ENCODE data around the gene RNF5. TPM values are rescaled to one million over a fixed set of nuclear protein-coding genes. Genes with fewer than 3 reads are reported as not detected.

Gene RNF5
- total RNA-seq, 4 donors from 2014 or later: 46.5 to 68.0 (median 52.8) TPM

GRCh38 chr6:32139590-32139989, 38.6 kb upstream of the RNF5 start:
- TF ChIP-seq, protein P1, sequence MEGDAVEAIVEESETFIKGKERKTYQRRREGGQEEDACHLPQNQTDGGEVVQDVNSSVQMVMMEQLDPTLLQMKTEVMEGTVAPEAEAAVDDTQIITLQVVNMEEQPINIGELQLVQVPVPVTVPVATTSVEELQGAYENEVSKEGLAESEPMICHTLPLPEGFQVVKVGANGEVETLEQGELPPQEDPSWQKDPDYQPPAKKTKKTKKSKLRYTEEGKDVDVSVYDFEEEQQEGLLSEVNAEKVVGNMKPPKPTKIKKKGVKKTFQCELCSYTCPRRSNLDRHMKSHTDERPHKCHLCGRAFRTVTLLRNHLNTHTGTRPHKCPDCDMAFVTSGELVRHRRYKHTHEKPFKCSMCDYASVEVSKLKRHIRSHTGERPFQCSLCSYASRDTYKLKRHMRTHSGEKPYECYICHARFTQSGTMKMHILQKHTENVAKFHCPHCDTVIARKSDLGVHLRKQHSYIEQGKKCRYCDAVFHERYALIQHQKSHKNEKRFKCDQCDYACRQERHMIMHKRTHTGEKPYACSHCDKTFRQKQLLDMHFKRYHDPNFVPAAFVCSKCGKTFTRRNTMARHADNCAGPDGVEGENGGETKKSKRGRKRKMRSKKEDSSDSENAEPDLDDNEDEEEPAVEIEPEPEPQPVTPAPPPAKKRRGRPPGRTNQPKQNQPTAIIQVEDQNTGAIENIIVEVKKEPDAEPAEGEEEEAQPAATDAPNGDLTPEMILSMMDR (IDR thresholded peaks at IDR 0.05; ENCODE audit: low read depth): no peak

DNA sequence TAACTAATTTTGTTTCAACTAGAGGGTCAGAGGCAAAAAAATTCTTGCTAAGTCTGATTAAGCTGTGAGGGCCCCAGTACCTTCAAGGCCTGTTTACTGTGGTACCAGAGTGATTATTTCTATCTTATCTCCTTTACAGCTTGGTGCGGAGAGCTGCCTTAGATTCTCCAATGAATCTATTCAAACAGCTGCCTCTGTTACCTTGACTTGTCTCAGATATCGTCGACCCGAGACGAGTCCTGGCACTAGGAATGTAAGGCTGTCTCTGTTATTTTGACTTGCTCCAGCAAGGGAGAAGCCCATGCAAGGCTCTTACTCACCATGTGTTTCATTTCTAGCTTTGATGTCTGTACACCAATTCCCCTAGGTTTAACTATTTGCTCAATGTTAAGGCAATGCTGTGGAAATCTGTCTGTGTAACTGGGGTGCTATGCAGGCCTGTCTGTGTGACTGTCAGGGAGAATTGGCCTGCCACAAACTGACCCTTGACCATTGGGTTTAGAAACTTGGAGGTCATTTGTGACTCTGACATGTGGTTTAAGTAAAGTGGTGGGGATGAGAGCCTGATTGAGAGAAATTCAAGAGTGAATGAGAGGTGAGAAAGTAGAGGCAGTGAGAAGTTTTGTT, 37.7 kb upstream of the RNF5 start:
- TF ChIP-seq, protein P1 (IDR thresholded peaks at IDR 0.05; ENCODE audit: low read depth): no peak

DNA sequence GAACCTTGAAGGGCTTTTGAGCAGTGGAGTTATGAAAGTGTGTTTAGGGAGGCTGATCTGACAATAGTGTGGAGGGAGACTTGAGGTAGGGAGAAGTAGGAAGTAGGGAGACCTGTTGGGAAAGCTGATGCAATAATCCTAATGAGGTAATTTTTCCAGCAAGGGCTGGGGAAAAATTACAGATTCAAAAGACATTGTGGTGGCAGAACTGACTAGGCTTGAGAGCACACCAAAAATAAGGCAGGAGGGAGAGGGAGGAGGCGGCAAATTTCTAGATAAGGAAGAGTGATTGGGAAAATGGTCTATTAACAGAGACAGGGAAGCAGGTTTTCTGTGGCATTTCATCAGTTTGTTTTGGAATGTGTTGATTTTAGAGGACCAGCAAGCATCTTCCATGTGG, 31.9 kb upstream of the RNF5 start:
- TF ChIP-seq, protein P1 (IDR thresholded peaks at IDR 0.05; ENCODE audit: low read depth): no peak

- TF ChIP-seq, protein P1 (IDR thresholded peaks at IDR 0.05; ENCODE audit: low read depth): no peak
Observed at GRCh38 chr6:32146687-32147086, 31.5 kb upstream of the RNF5 start.

GRCh38 chr6:32147401-32148132, 30.6 kb upstream of the RNF5 start:
- TF ChIP-seq, protein P1 (IDR thresholded peaks at IDR 0.05; ENCODE audit: low read depth): no peak

DNA sequence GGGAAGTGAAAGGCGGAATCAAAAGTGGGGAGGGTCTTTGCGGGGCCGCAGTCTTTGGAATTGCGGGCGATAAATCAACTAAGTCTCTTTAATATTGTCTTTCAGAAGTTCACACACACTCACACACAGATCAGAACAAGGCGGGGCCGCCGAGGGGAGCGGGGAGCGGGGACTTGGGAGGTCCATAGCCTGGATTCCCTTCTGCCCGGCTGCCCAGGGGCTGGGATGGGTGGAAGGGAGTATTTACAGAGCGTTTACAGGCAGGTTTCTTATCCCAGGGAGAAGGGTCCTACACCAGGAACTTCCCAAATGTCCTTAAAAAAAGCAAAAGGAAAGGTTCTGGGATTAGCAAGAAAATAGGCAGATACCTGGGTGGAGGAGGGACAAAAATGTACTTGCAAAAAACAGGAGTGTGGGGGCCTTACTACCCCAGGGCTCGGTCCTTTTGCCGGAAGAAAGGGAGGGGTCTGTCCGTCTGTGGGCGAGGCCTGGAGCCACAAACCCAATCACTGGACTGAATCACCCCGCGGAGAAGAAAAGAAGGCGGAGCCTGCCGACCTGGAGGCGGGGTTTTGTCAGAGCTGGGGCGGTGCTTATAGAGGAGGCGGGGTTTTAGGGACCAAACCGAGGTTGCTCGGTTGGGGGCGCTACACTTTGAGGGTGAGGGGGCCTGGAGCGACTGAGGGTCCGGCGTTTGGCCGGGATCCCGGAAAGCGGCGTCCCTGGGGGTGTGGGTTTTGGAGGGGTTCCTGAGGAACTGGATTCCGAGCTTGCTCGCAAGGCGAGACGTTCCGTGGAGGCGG, 29.7 kb upstream of the RNF5 start:
- TF ChIP-seq, protein P1 (IDR thresholded peaks at IDR 0.05; ENCODE audit: low read depth): no peak
